Right renal pelvis (tissue), 4 donors: ENCODE results near the gene TSSK2. TPM values are rescaled to one million over a fixed set of nuclear protein-coding genes. Genes with fewer than 3 reads are reported as not detected.

ENCODE experiments used
- DNase-seq, 4 donors: peaks; one replicate each; pipeline ENCODE4 v3.0.0-alpha.2; 2013; ENCODE audit warnings: low read depth in 4 of 4, low spot score in 3 of 4, missing footprints in 1 of 4
- polyA plus RNA-seq, 4 donors: library from polyadenylated mRNA; unstranded; fragments of 120-200 nt; gene quantifications; one replicate each; pipeline ENCODE4 v1.2.1, GENCODE V29; 2013; ENCODE audit not compliant: insufficient read length in 4 of 4

Gene TSSK2
- polyA plus RNA-seq, 4 donors, result not detected

DNA sequence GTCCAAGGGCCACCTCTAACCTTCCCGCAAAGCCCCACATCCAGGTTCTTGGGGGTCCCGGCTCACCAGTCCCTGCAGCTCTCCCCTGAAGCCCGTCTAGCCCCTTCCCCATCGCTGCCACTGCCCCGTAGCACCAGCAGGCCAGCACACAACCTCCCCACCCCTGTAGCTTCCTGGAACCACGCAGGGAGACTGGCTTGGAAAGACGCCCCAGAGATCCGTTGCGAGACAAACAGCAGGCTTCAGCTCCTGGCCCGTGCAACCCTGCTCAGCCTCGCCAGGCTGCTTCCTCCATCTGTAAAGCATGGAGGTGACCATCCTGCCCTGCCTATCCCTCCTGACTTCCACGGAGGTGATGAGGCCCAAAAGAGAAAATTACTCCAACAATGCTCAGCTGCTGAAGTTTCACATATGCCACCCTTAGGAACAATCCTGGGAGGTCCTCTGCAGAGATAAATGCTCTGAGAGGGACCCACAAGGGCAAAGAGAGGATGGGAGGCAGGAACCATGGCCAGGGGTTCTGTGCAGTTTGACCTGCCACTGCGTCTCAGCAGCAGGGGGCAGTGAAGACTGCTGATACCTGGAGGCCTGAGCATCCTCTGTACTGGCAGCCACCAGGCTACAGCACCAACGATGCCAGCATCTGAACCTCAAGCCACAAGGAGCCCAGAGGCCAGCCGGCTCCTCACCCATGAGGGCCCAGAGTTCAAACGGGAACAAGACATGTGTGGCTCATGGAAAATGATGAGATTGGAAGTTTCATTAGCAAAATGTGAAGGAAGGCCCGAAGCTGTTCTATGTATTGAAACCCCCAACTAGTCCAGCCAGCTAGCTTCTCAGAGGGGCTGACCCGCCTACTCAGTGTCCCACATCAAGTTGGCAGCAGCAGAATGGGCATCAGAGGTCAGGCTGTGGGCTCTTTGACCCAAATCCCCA is 25.0 kb upstream of the TSSK2 start:
- DNase-seq, result no peak

DNA sequence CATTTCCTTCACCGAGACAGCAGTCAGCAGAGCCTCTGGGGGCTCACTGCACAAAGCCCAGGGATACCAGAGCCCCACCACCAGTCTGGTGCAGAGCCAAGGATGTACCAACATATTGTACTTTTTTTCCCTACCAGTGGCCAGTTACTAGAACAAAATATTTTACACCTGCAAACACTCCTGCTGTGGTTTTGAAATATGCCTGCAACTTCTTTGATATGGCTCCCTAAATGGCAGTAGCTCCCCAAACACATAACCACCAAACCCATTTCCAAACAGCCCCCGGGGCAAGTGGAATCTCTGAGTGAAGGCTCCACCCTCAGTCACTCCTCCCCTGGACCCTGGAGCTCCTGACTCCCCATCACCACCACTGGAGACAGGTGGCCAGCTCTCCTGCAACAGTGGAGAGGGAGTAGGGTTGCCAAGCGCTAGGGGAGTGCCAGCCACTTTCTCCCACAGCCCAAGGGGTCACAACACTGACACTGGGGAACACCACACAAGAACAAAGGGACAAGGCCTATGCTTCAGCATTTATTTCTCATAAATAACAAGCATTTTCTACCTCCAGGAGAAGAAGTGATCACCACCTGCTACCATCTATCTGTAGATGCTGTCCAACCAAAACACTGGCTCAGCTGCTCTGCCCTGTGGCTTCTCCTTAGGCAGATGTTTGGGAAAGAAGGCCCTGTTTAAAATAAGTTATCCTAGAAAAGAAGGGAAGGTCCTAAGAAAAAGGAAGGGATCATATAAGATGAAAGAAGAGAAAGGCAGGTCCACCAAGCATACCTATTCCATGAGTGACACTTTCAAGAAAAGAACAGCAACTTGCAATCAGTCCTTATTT is 24.0 kb upstream of the TSSK2 start:
- DNase-seq, result no peak

- no peak for DNase-seq
These were observed 23.4 kb upstream of the TSSK2 start for GRCh38 chr22:19107730-19108074.

DNA sequence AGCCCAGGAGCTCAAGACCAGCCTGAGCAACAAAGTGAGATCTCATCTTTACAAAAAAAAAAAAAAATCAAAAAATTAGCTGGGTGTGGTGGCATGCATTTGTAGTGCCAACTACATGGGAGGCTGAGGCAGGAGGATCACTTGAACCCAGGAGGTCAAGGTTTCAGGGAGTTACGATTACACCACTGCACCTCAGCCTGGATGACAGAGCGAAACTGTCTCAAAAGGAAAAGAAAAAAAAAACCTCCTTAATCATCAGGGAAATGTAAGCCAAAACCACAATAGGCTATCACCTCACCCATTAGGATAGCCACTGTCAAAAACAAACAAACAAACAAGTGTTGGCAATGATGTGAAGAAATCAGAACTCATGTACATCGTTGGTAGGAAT is 22.3 kb upstream of the TSSK2 start:
- no peak for DNase-seq

DNA sequence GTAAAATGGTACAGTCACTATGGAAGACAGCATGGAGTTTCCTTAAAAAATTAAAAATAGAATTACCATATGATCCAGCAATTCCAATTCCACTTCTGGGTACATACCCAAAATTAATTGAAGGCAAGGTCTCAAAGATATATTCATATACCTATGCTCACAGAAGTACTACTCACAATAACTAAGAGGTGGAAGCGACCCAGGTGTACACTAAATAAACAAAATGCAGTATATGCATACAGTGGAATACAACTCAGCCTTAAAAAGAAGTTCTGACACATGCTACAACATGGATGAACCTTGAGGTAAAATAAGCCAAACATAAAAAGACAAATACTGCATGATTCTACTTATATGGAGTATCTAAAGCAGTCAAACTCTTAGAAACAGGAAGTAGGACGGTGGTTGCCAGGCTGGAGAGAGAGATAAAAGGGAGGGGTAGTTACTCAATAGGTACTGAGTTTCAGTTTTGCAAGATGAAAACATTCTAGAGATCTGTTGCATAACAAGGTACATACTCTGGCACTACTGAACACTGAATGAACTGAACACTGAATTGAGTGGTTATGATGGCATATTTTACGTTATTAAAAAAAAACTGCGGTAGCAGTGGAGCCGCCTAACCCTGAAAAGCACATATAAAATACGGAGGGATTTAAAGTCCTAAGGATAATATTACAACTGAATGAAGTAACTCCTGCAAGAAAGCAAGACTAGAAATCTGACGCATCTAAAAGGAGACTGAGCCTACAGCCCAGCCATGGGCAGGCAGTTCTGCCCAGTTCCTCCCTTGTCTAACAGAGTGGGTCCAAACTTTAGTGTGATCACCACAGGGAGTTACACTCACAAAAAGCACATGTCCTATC is 21.7 kb upstream of the TSSK2 start:
- DNase-seq, result no peak

GRCh38 chr22:19110064-19110458 is 21.0 kb upstream of the TSSK2 start:
- DNase-seq, result no peak

DNA sequence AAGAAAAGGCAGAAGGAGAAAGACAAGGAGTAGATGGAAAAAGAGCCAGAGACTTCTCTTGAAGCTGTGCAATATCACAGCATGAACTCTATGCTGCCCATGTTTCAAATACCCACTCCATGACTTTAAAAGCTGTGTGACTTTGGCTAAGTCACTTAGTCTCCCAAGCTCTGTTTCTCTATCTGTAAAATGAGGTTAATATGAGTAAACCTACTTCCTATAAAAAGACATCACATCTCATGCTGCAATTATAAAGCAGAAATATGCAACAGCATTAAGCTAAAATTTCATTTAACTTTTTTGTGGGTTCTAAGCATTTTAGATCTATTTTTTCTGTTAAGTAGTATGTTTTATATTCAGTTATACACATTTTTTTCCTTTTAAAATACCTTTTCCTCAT is 20.5 kb upstream of the TSSK2 start:
- DNase-seq, result no peak

DNA sequence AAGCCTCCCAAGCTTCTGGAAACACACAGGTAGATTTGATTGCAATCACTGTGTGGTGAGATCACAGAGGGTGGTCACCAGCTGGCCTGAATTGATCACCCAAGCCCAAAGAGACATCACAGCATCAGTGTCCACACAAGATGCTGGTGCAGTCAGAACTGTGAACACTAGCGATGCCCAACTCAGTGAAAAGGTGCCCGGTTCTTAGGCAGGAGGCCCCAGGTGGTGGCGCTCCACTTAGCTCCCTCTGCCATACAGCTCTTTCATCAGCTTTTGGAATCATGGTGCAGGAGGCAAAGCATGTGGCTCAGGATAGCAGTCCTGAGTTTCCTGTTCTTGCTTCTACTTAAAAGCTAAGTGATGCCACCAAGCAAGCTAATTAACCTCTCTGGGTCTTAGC is 20.0 kb upstream of the TSSK2 start:
- DNase-seq, result no peak

DNA sequence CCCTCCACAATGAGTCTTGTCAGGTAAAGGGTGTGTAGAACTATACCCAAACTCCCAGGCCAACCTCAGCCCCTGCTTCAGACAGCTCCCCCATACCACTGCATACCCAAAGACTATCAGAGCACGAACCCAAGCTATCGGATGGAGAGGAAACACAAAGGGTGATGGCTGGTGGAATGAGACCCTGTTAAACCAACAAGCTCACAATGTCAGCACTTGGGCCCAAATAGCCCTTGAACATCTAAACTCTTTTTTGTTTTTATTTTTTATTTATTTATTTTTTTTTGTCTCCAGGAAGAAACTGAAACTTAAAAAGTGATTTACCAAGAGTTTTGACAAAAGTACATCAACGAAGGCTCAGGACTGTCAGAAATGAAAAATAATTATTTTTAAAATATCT is 19.5 kb upstream of the TSSK2 start:
- no peak for DNase-seq

- DNase-seq, result no peak
These were observed 17.7 kb upstream of the TSSK2 start for GRCh38 chr22:19113429-19113828.

DNA sequence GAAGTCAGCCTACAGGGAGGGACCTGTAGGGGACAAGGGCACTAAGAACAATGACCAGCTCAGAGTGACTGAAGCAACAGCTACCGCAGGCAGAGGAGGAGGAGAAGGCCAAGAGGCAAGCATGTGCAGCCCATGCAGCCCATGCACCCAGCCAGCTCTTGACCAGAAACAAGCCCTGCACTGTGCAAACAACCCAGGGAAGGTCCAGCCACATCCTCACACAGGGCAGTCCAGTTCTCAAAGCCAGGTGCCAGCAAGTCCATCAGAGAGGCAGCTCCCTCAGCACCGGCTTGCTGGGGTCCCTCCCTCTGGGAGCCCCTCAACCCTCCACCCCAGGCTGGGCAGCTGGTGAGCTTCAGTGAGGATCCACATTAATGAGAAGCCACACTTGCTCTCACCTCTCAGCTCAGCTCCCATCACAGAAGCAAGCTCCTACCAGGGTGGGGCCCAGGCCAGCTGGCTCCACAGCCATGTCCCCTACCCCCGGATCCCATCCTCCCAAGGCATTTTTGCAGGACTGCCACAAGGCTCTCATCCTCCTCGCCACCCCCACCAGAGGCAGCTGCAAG is 16.0 kb upstream of the TSSK2 start:
- no peak for DNase-seq

- no peak for DNase-seq
These were observed 15.5 kb upstream of the TSSK2 start for GRCh38 chr22:19115628-19116027.

- DNase-seq, result no peak
These were observed 14.0 kb upstream of the TSSK2 start for GRCh38 chr22:19117111-19117512.

DNA sequence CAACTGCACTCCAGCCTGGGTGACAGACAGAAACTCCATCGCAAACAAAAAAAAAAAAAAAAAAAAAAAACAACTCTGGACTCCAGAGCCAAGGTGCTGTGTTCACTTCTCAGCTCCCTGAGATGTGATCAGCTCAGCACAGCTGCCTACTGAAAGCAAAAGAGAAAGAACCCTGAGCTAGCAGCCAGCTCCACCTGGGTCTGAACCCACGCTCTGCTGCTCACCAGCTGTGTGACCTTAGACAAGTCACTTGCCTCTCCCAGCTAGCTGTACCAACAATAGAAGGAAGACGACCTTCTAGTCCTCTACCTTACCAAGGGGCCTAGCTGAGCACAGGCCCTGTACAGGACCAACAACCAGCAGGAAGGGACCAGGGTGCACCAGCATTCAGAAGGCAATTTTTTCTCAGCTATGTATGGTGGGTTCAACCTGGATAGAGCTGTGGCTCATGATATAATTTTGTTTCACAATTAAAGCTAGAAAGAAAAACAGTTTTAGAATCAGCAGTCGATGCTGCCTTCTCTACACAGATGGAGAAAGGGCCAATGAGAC is 12.7 kb upstream of the TSSK2 start:
- no peak for DNase-seq

DNA sequence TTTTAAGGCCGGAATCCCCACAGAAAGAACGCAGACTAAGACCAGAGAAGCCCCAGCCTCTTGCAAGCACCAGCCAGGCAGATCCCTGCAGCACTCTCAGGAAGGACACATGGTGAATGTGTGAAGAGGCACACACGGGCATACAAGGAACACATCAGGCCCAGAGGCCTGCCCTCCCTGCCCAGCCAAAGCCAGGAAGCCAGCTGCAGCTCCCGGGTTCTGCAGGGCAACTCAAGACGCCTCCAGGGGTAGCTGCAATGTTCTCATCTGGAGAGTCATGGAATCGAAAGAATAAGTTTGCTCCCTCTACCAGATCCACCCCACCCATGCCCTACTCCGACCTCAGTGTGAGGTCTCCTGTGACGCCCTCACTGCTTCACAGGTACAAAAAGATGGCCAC is 11.2 kb upstream of the TSSK2 start:
- no peak for DNase-seq

GRCh38 chr22:19120829-19121630 is 10.1 kb upstream of the TSSK2 start:
- DNase-seq, result peak in 1 of 4 donors; percentile 24

- peak in 2 of 4 donors; percentile 22 to 34 for DNase-seq
These were observed 9.4 kb upstream of the TSSK2 start for GRCh38 chr22:19121631-19122142.

GRCh38 chr22:19122143-19122751 is 8.9 kb upstream of the TSSK2 start, which contains the start of gene DGCR2:
TSS of gene DGCR2 (minus strand) at chr22:19122412. CDS start at chr22:19122206, 206 bp downstream.
- DNase-seq, result peak; percentile 90 to 96 (median 96)
